PC-9 (cell line): ENCODE measurements around the gene ITGAX. TPM values are rescaled to one million over a fixed set of nuclear protein-coding genes. Genes with fewer than 3 reads are reported as not detected.

ENCODE experiments used
- BruUV-seq: library from RNA; stranded (reverse); fragments of 400-500 nt; replicated peaks from 2 replicates; lab custom pipeline; 2021; lab: Mats Ljungman, UMichigan
- CTCF ChIA-PET: fragments of 300-600 bp; sonication (Branson Sonifier 250); formaldehyde crosslinking; loops from one replicate; lab custom pipeline; 2022; ENCODE audit warnings: antibody characterized with exemption; lab: Charles Lee
- POLR2A ChIA-PET: fragments of 300-600 bp; sonication (Branson Sonifier 250); formaldehyde crosslinking; loops from one replicate; lab custom pipeline; 2022; ENCODE audit warnings: antibody characterized with exemption; ENCODE audit not compliant: unreplicated experiment; lab: Charles Lee
- DNase-seq, 2 experiments: peaks; one replicate each; pipeline versions ENCODE4 v3.0.0 to v3.0.0-alpha.2; 2015 to 2022; ENCODE audit warnings: mixed read lengths in 1 of 2
- H2AFZ ChIP-seq: fragments of 200-600 bp; sonication (generic); 2 replicates; pipeline ENCODE4 v1.8.1; 2017; ENCODE audit warnings: antibody characterized with exemption
- H3F3A ChIP-seq: fragments of 200-600 bp; sonication (generic); 2 replicates; pipeline ENCODE4 v1.8.1; 2017; ENCODE audit warnings: antibody characterized with exemption, mild to moderate bottlenecking, low read depth; ENCODE audit not compliant: insufficient read depth
- H3K27ac ChIP-seq: fragments of 200-600 bp; sonication (generic); 2 replicates; pipeline ENCODE4 v1.6.1; 2016; ENCODE audit warnings: mixed run types
- H3K27me3 ChIP-seq: fragments of 200-600 bp; sonication (generic); 2 replicates; pipeline ENCODE4 v1.6.1; 2016; ENCODE audit warnings: low read depth, mixed run types; ENCODE audit not compliant: insufficient read depth
- H3K36me3 ChIP-seq: fragments of 200-600 bp; sonication (generic); 2 replicates; pipeline ENCODE4 v1.6.1; 2016; ENCODE audit warnings: low read depth, mixed run types
- H3K4me1 ChIP-seq: fragments of 200-600 bp; sonication (generic); replicated peaks from 2 replicates; pipeline ENCODE4 v1.6.1; 2016; ENCODE audit warnings: mixed run types; ENCODE audit not compliant: insufficient read depth
- H3K4me2 ChIP-seq: fragments of 200-600 bp; sonication (generic); 2 replicates; pipeline ENCODE4 v1.6.1; 2017; ENCODE audit warnings: mixed run types
- H3K4me3 ChIP-seq: fragments of 200-600 bp; sonication (generic); 2 replicates; pipeline ENCODE4 v1.6.1; 2016; ENCODE audit warnings: mixed run types
- H3K79me2 ChIP-seq: fragments of 200-600 bp; sonication (generic); 2 replicates; pipeline ENCODE4 v1.6.1; 2017; ENCODE audit warnings: low read depth, mixed run types
- H3K9me2 ChIP-seq: fragments of 200-600 bp; sonication (generic); 2 replicates; pipeline ENCODE4 v1.8.1; 2017; ENCODE audit warnings: mild to moderate bottlenecking; ENCODE audit not compliant: insufficient read depth
- H3K9me3 ChIP-seq: fragments of 200-600 bp; sonication (generic); 2 replicates; pipeline ENCODE4 v1.8.1; 2016; ENCODE audit warnings: low read depth; ENCODE audit not compliant: insufficient read depth
- H4K20me1 ChIP-seq: fragments of 200-600 bp; sonication (generic); 2 replicates; pipeline ENCODE4 v1.8.1; 2017; ENCODE audit not compliant: insufficient read depth
- CTCF ChIP-seq: fragments of 200-600 bp; sonication (generic); conservative IDR thresholded peaks from 2 replicates; pipeline ENCODE4 v1.6.1; 2017; ENCODE audit warnings: mixed run types, antibody characterized with exemption, mild to moderate bottlenecking, moderate library complexity
- EZH2 ChIP-seq: fragments of 200-600 bp; sonication (generic); IDR thresholded peaks from 2 replicates; pipeline ENCODE4 v1.8.0; 2017; ENCODE audit warnings: antibody characterized with exemption, low read depth
- intact Hi-C: fragments of 100-400 bp; cut with micrococcal nuclease; formaldehyde crosslinking; loops from one replicate; pipeline ENCODE4 v1.10.0; 2022; ENCODE audit not compliant: unreplicated experiment
- total RNA-seq: library from RNA; stranded (reverse); gene quantifications from 2 replicates; pipeline ENCODE4 v1.2.3, GENCODE V29; 2021

The ITGAX gene
- total RNA-seq, 1 experiment from 2014 or later, result 1.1 TPM

GRCh38 chr16:31400191-31400590 is 45.2 kb downstream of the ITGAX start:
- H3K4me2 ChIP-seq, result no peak overlapping the region
- CTCF ChIA-PET, result no interaction called here

GRCh38 chr16:31401436-31401835 is 46.5 kb downstream of the ITGAX start:
- BruUV-seq, result no TSS peak
- Histone ChIP-seq H2AFZ (no peak overlapping the region), H3F3A (peaks cover 8% of the 10 kb centered on the region; the same call in 1 of the 2 replicates), H3K9me3 (no peaks in the 10 kb centered on the region), H3K9me2 (no peaks in the 10 kb centered on the region), H3K4me1 (peaks cover 14% of the 10 kb centered on the region), H3K4me3 (no peak overlapping the region), H3K27me3 (no peaks in the 10 kb centered on the region), H3K27ac (no peak overlapping the region), H3K4me2 (no peak overlapping the region), H3K79me2 (peaks cover 19% of the 10 kb centered on the region), H3K36me3 (no peaks in the 10 kb centered on the region), H4K20me1 (no peaks in the 10 kb centered on the region)
- POLR2A ChIA-PET, result no interaction called here
- DNase-seq, result no peak
- CTCF ChIA-PET, result no interaction called here
- intact Hi-C loops, result no loop called here
- TF ChIP-seq EZH2 (no peak), CTCF (no peak)

More at GRCh38 chr16:31400191-31400590, 45.2 kb downstream of the ITGAX start:
- no peak for TF ChIP-seq CTCF
- no peak overlapping the region for H3K4me3 ChIP-seq
- POLR2A ChIA-PET, result no interaction called here
- no peak overlapping the region for H3K27ac ChIP-seq
- BruUV-seq, result no TSS peak
- intact Hi-C loops, result no loop called here
- peaks cover 14% of the 10 kb centered on the region for H3K4me1 ChIP-seq
- H2AFZ ChIP-seq, result no peak overlapping the region
- no peaks in the 10 kb centered on the region for H3K9me3 ChIP-seq
- H3K27me3 ChIP-seq, result no peaks in the 10 kb centered on the region
- no peak for DNase-seq
- H4K20me1 ChIP-seq, result no peaks in the 10 kb centered on the region
- peaks cover 19% of the 10 kb centered on the region for H3K79me2 ChIP-seq
- H3F3A ChIP-seq, result peaks cover 9% of the 10 kb centered on the region; the same call in 1 of the 2 replicates
- no peaks in the 10 kb centered on the region for H3K9me2 ChIP-seq
- H3K36me3 ChIP-seq, result no peaks in the 10 kb centered on the region

- ChIA-PET POLR2A (interaction anchor here (0.6 to 0.7 kb wide), 2 partner anchors 29 to 245 kb away, joined by 3 to 8 read pairs; no protein-coding TSS in a partner anchor), CTCF (interaction anchor here (0.6 to 1.1 kb wide), 3 partner anchors 17 to 66 kb away, joined by 3 to 5 read pairs (median 4); no protein-coding TSS in a partner anchor)
- Histone ChIP-seq H3K27me3 (no peaks in the 10 kb centered on the region), H3K36me3 (no peaks in the 10 kb centered on the region), H3K4me2 (peak overlapping the region; percentile 92), H3K9me2 (no peaks in the 10 kb centered on the region), H3F3A (peaks cover 4% of the 10 kb centered on the region; the same call in 1 of the 2 replicates), H2AFZ (no peak overlapping the region), H3K4me3 (peak overlapping the region; percentile 88; the same call in 1 of the 2 replicates), H4K20me1 (no peaks in the 10 kb centered on the region), H3K4me1 (peaks cover 14% of the 10 kb centered on the region), H3K79me2 (peaks cover 19% of the 10 kb centered on the region), H3K27ac (0 out of 2 replicates have a peak overlapping the region, but pooled peaks have one; percentile 14), H3K9me3 (no peaks in the 10 kb centered on the region)
- peak; percentile 35 to 64 for DNase-seq
- intact Hi-C loops, result no loop called here
- no TSS peak for BruUV-seq
- TF ChIP-seq CTCF, result no peak
- no peak for TF ChIP-seq EZH2
Measured at GRCh38 chr16:31402687-31403086, 47.7 kb downstream of the ITGAX start.
